HK-2 (cell line): ENCODE data around the gene MAST2.
"Not testable (repeated sequence)": the region's sequence is repeated elsewhere in the genome, so short reads cannot be mapped to it uniquely, and the experiment has no call there.

ENCODE experiments used
- DNase-seq: peaks from one replicate; pipeline ENCODE4 v3.0.0-alpha.2; 2018; ENCODE audit not compliant: unreplicated experiment

The MAST2 gene

DNA sequence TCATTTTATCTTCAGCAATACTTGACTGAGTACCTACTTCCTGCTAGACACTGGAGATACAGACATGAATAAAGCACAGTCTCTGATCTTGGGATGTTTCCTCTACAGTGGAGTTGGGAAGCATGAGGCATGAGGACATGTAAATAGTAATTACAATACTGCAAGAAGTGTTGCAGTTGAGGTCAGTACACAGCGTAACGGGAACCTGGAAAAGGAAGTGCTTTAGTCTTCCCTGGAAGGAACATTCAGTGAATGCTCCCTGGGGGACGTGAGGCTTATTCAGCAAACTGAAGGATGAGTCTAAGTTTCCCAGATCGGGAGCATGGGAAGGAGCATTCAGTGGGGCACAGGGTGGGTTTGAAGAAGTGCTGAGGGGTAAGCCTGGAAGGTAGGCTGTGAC, 216.6 kb downstream of the MAST2 start:
- DNase-seq, result no peak

- DNase-seq, result no peak
These were observed 217.9 kb downstream of the MAST2 start for GRCh38 chr1:46021046-46021996.

GRCh38 chr1:46026531-46026930, 223.1 kb downstream of the MAST2 start:
- no peak for DNase-seq

DNA sequence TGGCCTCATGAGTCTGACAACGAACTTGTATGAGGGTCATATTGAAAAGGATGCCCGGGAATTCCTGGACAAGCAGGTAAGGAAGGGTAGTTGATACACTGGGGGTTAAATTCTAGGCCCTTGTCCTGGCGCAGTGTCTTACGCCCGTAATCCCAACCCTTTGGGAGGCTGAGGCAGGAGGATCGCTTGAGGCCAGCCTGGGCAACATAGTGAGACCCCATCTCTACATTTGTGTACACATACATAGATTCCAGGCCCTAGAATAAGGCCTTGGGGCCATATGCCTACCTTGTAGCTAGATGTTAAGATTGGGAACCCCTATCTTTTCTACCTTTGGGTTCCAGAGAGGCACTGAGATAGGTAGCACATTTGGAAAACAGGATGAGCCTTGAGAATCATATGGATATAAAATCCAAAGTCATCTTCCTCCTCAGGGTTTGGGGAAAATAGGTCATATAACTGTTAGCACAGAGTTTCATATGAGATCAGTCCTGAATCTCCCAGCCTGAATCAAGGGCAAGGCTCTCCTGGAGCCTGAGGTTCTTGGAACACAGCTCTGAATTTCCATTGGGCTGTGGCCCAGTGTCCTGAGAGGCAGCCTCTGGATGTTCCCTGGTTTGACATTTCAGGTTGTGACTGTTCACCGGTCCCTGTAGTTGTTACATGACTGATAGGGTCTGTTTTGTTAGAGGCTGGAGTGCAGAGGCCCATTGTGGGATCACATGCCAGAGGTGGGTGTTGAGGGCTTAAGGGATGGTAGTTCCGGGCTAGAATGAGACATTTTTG, 224.6 kb downstream of the MAST2 start:
- DNase-seq, result no peak

GRCh38 chr1:46030074-46030870, 226.9 kb downstream of the MAST2 start:
- no peak for DNase-seq

- no peak for DNase-seq
These were observed 227.7 kb downstream of the MAST2 start for GRCh38 chr1:46030876-46031660.

DNA sequence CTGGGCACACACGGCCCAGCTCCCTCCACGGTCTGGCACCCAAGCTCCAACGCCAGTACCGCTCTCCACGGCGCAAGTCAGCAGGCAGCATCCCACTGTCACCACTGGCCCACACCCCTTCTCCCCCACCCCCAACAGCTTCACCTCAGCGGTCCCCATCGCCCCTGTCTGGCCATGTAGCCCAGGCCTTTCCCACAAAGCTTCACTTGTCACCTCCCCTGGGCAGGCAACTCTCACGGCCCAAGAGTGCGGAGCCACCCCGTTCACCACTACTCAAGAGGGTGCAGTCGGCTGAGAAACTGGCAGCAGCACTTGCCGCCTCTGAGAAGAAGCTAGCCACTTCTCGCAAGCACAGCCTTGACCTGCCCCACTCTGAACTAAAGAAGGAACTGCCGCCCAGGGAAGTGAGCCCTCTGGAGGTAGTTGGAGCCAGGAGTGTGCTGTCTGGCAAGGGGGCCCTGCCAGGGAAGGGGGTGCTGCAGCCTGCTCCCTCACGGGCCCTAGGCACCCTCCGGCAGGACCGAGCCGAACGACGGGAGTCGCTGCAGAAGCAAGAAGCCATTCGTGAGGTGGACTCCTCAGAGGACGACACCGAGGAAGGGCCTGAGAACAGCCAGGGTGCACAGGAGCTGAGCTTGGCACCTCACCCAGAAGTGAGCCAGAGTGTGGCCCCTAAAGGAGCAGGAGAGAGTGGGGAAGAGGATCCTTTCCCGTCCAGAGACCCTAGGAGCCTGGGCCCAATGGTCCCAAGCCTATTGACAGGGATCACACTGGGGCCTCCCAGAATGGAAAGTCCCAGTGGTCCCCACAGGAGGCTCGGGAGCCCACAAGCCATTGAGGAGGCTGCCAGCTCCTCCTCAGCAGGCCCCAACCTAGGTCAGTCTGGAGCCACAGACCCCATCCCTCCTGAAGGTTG, 231.4 kb downstream of the MAST2 start:
- no peak for DNase-seq

DNA sequence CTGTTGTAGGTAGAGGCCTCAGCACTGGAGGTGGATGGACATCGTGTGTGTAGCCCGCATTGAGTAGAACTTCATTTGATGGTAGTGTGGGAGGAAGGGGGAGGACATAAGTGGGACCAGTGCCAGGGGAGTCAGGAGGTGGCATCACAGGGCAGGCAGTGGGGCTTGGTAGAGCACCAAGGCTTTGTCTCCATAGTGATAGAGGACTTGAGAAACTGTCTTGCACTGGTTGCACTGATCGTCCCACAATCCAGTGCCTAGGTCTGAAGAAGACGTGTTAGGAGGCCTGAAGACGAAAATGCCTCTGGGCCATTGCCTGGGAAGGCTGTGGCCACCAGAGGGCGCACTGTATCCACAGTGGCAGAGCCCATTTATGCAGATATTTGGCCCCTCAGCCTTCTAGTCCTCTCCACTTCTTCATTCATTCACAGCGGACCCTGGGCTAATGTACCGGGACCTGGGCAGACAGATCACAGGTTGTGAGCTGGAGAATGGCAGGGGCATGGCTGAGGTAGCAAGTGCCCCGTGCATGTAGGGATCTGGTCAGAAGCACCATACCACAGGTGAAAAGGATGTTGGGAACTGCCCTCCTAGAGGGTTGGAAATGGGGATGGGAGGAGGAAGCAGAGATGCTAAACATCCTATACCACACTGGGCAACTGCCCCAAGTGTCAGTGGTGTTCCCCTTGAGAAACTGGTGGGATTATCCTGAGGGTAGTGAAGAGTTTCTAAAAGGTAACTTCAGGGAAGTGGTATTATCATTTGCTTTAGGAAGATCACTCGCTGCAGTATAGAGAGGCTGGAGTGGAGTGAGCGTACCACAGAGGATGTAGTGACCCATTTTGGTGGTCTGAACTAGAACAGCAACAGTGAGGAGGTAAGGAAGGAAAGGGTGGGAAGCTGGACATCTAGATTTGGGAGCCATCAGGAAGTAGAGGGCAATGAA, 233.8 kb downstream of the MAST2 start:
- DNase-seq, result peak; percentile 82

- DNase-seq, result no peak
These were observed 236.2 kb downstream of the MAST2 start for GRCh38 chr1:46039571-46040052.

- DNase-seq, result no peak
These were observed 238.1 kb downstream of the MAST2 start for GRCh38 chr1:46041551-46041950.

- DNase-seq, result no peak
These were observed 238.6 kb downstream of the MAST2 start for GRCh38 chr1:46041974-46042373.

DNA sequence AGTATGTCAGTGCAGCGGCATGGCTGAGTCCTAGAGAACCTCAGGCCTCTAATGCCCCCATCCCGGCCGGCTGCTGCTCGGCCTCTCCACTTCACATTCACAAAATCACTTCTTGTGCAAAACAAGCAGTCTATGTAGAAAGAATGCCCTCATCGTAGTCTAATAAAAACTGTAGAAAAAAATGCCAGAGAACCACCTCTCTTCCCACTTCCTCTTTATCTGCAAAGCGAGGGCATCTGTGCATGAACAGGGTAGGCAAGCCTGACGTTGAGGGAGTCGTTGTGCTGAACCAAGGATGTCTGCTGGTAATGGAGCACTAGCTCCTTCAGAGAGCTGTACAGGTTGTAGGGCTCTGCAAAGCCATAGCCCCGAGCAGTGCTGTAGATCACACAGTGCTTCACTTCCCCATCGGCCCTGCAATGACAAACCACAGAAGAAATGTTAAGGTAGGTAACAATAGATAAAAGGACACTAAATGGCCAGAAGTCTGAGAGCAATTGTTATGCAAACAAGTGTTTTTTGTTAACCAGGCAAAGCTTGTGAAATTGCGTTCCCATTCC, 240.1 kb downstream of the MAST2 start:
- no peak for DNase-seq

DNA sequence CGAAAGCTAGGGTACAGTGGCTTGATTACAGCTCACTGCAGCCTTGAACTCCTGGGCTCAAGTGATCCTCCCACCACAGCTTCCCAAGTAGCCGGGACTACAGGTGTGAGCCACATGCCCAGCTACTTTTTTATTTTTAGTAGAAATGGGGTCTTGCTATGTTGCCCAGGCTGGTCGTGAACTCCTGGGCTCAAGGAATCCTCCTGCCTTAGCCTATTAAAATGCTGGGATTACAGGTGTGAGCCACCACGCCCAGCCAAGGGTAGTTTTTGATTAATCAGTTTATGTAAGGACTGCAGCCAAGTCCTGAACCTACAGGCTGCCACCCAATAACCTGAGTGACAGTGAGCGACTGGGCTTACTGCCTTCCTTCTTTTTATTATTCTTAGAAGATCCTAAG, 240.7 kb downstream of the MAST2 start:
- DNase-seq, result no peak

- no peak for DNase-seq
These were observed 250.3 kb downstream of the MAST2 start for GRCh38 chr1:46053734-46054133.

DNA sequence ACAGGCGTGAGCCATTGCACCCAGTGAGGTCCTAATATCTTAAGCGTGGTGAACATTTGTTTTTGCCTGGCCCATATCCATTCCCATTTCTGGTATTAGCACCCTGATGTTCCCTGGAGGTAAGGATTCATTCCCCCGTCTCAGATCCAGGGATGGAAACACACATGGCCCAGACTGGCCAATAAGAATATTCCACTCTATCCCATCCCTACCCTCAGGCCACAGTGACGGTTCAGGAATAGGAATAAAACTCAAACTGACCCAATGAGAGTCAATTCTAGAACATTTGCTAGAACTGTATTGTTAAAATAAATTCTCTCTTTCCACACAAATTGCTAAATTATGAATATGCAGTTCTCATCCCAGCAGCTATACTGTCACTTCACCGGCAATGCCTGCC, 252.9 kb downstream of the MAST2 start:
- no peak for DNase-seq

GRCh38 chr1:46057215-46057614, 253.8 kb downstream of the MAST2 start:
- DNase-seq, result not testable (repeated sequence)

- no peak for DNase-seq
These were observed 254.4 kb downstream of the MAST2 start for GRCh38 chr1:46057781-46058180.

DNA sequence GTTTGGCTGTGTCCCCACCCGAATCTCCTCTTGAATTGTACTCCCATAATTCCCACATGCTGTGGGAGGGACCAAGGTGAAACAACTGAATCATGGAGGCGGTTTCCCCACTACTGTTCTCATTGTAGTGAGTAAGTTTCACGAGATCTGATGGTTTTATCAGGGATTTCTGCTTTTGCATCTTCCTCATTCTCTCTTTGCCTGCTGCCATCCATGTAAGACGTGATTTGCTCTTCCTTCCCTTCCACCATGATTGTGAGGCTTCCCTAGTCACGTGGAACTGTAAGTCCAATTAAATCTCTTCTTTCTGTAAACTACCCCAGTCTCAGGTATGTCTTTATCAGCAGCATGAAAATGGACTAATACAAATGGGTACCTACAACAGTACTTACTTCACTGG, 255.5 kb downstream of the MAST2 start:
- DNase-seq, result no peak

DNA sequence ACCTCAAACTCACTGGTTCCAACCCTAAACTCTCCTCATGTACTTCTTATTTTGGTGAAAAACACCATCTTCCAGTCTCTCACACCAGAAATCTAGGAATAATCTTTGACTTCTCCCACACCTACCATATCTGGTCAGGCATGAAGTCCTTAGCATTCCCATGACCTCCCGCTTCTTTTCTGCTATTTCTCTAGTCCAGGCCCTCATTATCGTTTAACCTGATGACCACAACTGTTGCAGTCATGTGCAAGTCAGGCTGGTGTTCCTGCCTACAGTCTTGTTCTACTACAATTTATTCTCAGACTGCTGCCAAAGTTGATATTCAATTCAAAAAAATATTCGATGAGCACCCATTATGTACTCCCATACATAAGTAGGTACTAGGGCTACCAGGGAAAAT, 257.7 kb downstream of the MAST2 start:
- peak; percentile 8 for DNase-seq
